Ovary (tissue), 3 donors: ENCODE measurements around the gene CLBA1.

ENCODE experiments used
- CTCF ChIP-seq, 3 donors: fragments of 450-650 bp in 2 of 3; fragments of 200-600 bp in 1 of 3; IDR thresholded peaks; one replicate each; pipeline versions ENCODE4 v1.5.1 to v1.8.0; 2016 to 2022; ENCODE audit warnings: antibody characterized with exemption in 3 of 3, mild to moderate bottlenecking in 1 of 3
- EP300 ChIP-seq: sonication (generic); formaldehyde crosslinking; IDR thresholded peaks from one replicate; pipeline ENCODE4 v1.6.1; 2017; ENCODE audit warnings: antibody characterized with exemption
- POLR2A ChIP-seq: fragments of 450-650 bp; IDR thresholded peaks from one replicate; pipeline ENCODE4 v1.6.1; 2017; ENCODE audit warnings: antibody characterized with exemption, mild to moderate bottlenecking, moderate library complexity
- donor health status: DM: no; HTN: no; CAD: no.

- no peak for TF ChIP-seq CTCF (IDR thresholded peaks at IDR 0.05)
- no peak for TF ChIP-seq POLR2A
- TF ChIP-seq EP300 = no peak
These were observed 45.3 kb downstream of the CLBA1 start for GRCh38 chr14:105030836-105031396.
